Uterus (tissue), 4 donors: Measurements from ENCODE around the gene KLK14. TPM values are rescaled to one million over a fixed set of nuclear protein-coding genes. Genes with fewer than 3 reads are reported as not detected.

Source experiments
- DNase-seq, 2 donors: peaks; one replicate each; pipeline ENCODE4 v3.0.0-alpha.2; 2019 to 2020
- H3K27ac ChIP-seq, 2 donors: fragments of 200-600 bp; sonication (generic); 1 replicate in 1 of 2; 2 replicates in 1 of 2; pipeline ENCODE4 v1.5.1; 2016 to 2018
- H3K27me3 ChIP-seq, 2 donors: fragments of 200-600 bp; sonication (generic); one replicate each; pipeline ENCODE4 v1.5.1; 2018 to 2019; ENCODE audit warnings: control low read depth in 1 of 2
- H3K36me3 ChIP-seq, 2 donors: fragments of 200-600 bp; sonication (generic); one replicate each; pipeline ENCODE4 v1.5.1; 2019; ENCODE audit warnings: control low read depth in 1 of 2
- H3K4me1 ChIP-seq, 2 donors: fragments of 200-600 bp; sonication (generic); one replicate each; pipeline ENCODE4 v1.5.1; 2018 to 2019; ENCODE audit warnings: control low read depth in 1 of 2
- H3K4me3 ChIP-seq, 2 donors: fragments of 200-600 bp; sonication (generic); 1 replicate in 1 of 2; 2 replicates in 1 of 2; pipeline ENCODE4 v1.5.1; 2018 to 2019; ENCODE audit warnings: mild to moderate bottlenecking in 1 of 2
- H3K9me3 ChIP-seq, 2 donors: fragments of 200-600 bp; sonication (generic); one replicate each; pipeline ENCODE4 v1.5.1; 2019; ENCODE audit warnings: control low read depth in 1 of 2
- POLR2A ChIP-seq, 2 donors: fragments of 450-650 bp; IDR thresholded peaks; one replicate each; pipeline ENCODE4 v1.6.1; 2016; ENCODE audit warnings: antibody characterized with exemption in 2 of 2, mild to moderate bottlenecking in 1 of 2, moderate library complexity in 1 of 2
- intact Hi-C: fragments of 100-400 bp; cut with DNase I; formaldehyde crosslinking; loops from one replicate; pipeline ENCODE4 v1.15.1; 2023; ENCODE audit warnings: low total_unique reads
- total RNA-seq, 4 donors: library from RNA; depleted of rRNA in 3 of 4; stranded (reverse); fragments of >200 nt in 3 of 4; gene quantifications; one replicate each; pipeline versions ENCODE4 v1.1.0 to v1.2.4, GENCODE V29; 2014 to 2023
- TF ChIP-seq, protein P1 (sequence below), 4 experiments: fragments of 200-600 bp in 2 of 4; fragments of 450-650 bp in 2 of 4; sonication (generic) in 2 of 4; IDR thresholded peaks; one replicate each; pipeline ENCODE4 v1.5.1; 2016 to 2019; ENCODE audit warnings: antibody characterized with exemption in 4 of 4, mild to moderate bottlenecking in 2 of 4, moderate library complexity in 1 of 4
- donor health status: DM: yes; HTN: yes; CAD: no.

Gene KLK14, protein sequence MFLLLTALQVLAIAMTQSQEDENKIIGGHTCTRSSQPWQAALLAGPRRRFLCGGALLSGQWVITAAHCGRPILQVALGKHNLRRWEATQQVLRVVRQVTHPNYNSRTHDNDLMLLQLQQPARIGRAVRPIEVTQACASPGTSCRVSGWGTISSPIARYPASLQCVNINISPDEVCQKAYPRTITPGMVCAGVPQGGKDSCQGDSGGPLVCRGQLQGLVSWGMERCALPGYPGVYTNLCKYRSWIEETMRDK
- total RNA-seq: under 1 TPM in 1 of 4 donors, not detected in 3; 0.76 TPM

DNA sequence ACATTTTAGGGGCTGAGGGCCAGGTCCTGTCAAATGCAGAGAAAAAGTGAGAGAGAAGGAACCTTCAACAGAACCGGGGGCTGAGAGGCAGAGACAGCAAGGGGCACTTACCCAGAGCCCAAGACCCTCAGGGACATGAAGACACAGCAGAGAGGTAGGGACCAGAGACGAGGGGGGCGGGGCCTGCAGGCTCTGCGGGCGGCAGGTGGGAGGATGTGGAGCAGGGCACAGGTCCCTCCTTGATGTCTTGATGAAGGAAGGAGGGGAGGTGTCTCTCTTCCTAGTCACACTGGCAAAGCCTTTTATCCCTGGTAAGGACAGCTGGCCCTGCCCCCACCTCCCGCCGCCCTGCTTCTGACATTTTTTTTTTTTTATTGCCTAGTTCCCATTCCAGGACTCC is at the start of gene KLK14:
KLK14 (minus strand) TSS at position 277 of the 400 bp plus-strand sequence; CDS start at position 4, 273 bp downstream.
- no peak within 1 kb of the TSS for H3K27ac ChIP-seq
- H3K9me3 ChIP-seq: no peaks in the 10 kb centered on the region
- no peak for DNase-seq
- no peaks in the 10 kb centered on the region for H3K27me3 ChIP-seq
- H3K4me1 ChIP-seq: no peaks in the 10 kb centered on the region
- no peak for TF ChIP-seq POLR2A (IDR thresholded peaks at IDR 0.05)
- TF ChIP-seq, protein P1, sequence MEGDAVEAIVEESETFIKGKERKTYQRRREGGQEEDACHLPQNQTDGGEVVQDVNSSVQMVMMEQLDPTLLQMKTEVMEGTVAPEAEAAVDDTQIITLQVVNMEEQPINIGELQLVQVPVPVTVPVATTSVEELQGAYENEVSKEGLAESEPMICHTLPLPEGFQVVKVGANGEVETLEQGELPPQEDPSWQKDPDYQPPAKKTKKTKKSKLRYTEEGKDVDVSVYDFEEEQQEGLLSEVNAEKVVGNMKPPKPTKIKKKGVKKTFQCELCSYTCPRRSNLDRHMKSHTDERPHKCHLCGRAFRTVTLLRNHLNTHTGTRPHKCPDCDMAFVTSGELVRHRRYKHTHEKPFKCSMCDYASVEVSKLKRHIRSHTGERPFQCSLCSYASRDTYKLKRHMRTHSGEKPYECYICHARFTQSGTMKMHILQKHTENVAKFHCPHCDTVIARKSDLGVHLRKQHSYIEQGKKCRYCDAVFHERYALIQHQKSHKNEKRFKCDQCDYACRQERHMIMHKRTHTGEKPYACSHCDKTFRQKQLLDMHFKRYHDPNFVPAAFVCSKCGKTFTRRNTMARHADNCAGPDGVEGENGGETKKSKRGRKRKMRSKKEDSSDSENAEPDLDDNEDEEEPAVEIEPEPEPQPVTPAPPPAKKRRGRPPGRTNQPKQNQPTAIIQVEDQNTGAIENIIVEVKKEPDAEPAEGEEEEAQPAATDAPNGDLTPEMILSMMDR (IDR thresholded peaks at IDR 0.05): no peak
- no peaks in the 10 kb centered on the region for H3K36me3 ChIP-seq
- intact Hi-C loops: no loop called here
- no peak within 1 kb of the TSS for H3K4me3 ChIP-seq

DNA sequence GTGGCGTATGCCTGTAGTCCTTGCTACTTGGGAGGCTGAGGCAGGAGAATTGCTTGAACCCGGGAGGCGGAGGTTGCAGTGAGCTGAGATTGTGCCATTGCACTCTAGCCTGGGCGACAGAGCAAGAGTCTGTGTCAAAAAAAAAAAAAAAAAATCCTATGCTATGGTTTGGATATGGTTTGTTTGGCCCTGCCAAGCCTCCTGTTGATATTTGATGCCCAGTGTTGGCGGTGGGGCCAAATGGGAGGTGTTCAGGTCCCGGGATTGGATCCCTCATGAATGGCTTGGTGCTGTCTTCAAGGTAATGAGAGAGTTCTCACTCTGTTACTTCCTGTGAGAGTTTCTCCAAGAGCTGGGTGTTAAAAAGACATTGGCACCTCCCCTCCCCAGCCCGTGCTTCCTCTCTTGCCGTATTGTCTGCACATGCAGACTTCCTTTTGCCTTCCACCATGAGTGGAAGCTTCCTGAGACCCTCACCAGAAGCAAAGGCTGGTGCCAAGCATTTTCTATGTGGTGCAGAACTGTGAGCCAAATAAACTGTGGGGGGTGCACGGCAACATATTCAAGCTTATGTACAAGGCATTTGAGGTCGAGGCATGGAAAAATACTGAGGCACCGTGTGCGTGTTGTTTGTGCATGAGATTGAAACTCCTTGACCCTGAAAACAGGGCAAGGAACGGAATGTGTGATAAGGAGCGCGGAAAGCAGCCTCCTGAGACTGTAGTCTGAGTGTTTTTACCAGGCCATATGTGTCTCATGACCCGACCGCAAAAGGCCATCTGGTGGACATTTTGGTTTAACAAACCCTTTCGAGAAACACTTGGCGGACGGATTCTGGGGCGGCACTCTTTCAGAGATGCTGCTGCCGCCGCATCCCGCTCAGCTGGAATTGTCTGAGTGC is 49.3 kb upstream of the KLK14 start:
- no peak for DNase-seq
- no peaks in the 10 kb centered on the region for H3K4me1 ChIP-seq
- TF ChIP-seq POLR2A (IDR thresholded peaks at IDR 0.05): no peak
- TF ChIP-seq, protein P1 (IDR thresholded peaks at IDR 0.05): no peak
- intact Hi-C loops: no loop called here
- H3K9me3 ChIP-seq: no peaks in the 10 kb centered on the region
- H3K36me3 ChIP-seq: no peaks in the 10 kb centered on the region
- H3K27ac ChIP-seq: no peak overlapping the region
- no peaks in the 10 kb centered on the region for H3K27me3 ChIP-seq
- H3K4me3 ChIP-seq: no peak overlapping the region

DNA sequence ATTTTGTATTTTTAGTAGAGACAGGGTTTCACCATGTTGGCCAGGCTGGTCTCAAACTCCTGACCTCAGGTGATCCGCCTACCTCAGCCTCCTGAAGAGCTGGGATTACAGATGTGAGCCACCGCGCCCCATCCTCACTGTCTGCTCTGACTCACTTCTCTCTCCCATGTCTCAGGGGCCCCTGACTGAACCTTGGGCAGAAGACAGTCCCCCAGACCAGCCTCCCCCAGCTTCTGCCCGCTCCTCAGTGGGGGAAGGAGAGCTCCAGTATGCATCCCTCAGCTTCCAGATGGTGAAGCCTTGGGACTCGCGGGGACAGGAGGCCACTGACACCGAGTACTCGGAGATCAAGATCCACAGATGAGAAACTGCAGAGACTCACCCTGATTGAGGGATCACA is 47.0 kb upstream of the KLK14 start:
- DNase-seq: no peak
- TF ChIP-seq POLR2A (IDR thresholded peaks at IDR 0.05): no peak
- TF ChIP-seq, protein P1 (IDR thresholded peaks at IDR 0.05): no peak
- Histone ChIP-seq H3K4me3 (no peak overlapping the region), H3K27ac (no peak overlapping the region), H3K9me3 (no peaks in the 10 kb centered on the region), H3K4me1 (no peaks in the 10 kb centered on the region), H3K36me3 (no peaks in the 10 kb centered on the region), H3K27me3 (no peaks in the 10 kb centered on the region)
- intact Hi-C loops: no loop called here

DNA sequence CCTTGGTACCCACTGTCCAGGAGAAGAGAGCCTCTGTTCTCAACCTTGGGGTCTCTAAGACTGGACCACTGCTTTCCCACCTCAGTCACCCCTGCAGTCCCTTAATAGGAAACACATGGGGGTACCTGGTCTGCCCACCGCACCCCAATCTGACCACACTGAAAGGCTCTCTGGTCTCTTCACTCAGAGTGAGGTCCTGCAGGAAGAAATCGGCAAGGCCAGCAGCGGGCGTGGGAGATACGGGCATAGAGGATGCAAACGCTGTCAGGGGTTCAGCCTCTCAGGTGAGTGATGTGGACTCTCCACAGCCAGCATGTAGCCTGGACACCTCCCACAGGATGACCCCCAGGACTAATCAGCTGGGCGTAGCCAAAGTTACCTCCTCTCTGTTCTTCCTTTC is 45.5 kb upstream of the KLK14 start:
- H3K27me3 ChIP-seq: no peaks in the 10 kb centered on the region
- intact Hi-C loops: no loop called here
- H3K27ac ChIP-seq: no peak overlapping the region
- DNase-seq: no peak
- H3K36me3 ChIP-seq: no peaks in the 10 kb centered on the region
- H3K4me3 ChIP-seq: no peak overlapping the region
- TF ChIP-seq, protein P1 (IDR thresholded peaks at IDR 0.05): no peak
- no peak for TF ChIP-seq POLR2A (IDR thresholded peaks at IDR 0.05)
- H3K4me1 ChIP-seq: no peaks in the 10 kb centered on the region
- no peaks in the 10 kb centered on the region for H3K9me3 ChIP-seq

DNA sequence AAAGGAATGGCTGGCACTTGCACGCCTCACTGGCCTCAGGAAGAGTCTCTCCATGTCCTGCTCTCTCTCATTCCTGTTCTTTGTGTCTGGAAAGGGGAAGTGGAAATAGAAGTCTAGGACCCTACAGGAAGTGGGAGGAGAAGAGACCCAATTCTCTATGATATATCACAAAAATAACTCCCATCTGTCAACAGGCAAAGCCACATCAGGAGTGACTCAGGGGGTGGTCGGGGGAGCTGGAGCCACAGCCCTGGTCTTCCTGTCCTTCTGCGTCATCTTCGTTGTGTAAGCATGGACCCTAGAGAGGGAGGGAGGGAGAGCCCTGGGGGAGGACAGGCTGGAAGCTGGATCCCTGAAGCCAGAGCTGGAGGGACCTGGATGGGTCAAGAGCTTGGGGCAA is 45.1 kb upstream of the KLK14 start:
- intact Hi-C loops: no loop called here
- TF ChIP-seq POLR2A (IDR thresholded peaks at IDR 0.05): no peak
- TF ChIP-seq, protein P1 (IDR thresholded peaks at IDR 0.05): no peak
- H3K4me1 ChIP-seq: no peaks in the 10 kb centered on the region
- no peaks in the 10 kb centered on the region for H3K36me3 ChIP-seq
- DNase-seq: no peak
- H3K27ac ChIP-seq: no peak overlapping the region
- H3K4me3 ChIP-seq: no peak overlapping the region
- no peaks in the 10 kb centered on the region for H3K27me3 ChIP-seq
- H3K9me3 ChIP-seq: no peaks in the 10 kb centered on the region
